Ectodermal cell (in vitro differentiated cells): Measurements from ENCODE around the gene NPNT.

Experiments
- H3K27ac ChIP-seq: 2 replicates; pipeline ENCODE4 v1.7.0; 2013; ENCODE audit warnings: mild to moderate bottlenecking, low read depth, low read length; ENCODE audit not compliant: insufficient read depth, poor library complexity, severe bottlenecking
- H3K27me3 ChIP-seq: 2 replicates; pipeline ENCODE4 v1.7.0; 2013; ENCODE audit warnings: mild to moderate bottlenecking, low read length; ENCODE audit not compliant: insufficient read depth, control insufficient read depth, poor library complexity, severe bottlenecking
- H3K36me3 ChIP-seq: one replicate; pipeline ENCODE4 v1.7.0; 2013; ENCODE audit warnings: low read length; ENCODE audit not compliant: control insufficient read depth, insufficient read depth
- H3K4me1 ChIP-seq: one replicate; pipeline ENCODE4 v1.7.0; 2013; ENCODE audit warnings: low read length; ENCODE audit not compliant: control insufficient read depth, insufficient read depth
- H3K4me3 ChIP-seq: 2 replicates; pipeline ENCODE4 v1.7.0; 2013; ENCODE audit warnings: low read depth, low read length, control low read depth; ENCODE audit not compliant: insufficient read depth
- H3K9me3 ChIP-seq: 2 replicates; pipeline ENCODE4 v1.7.0; 2013; ENCODE audit warnings: mild to moderate bottlenecking, low read length, moderate library complexity; ENCODE audit not compliant: control insufficient read depth
- WGBS, 2 experiments: methylation state at CpG; one replicate each; pipeline ENCODE4 v1.1.7; 2013; ENCODE audit warnings: missing lambda C conversion rate in 2 of 2; 5-methylcytosine and 5-hydroxymethylcytosine counted together

The NPNT gene

DNA sequence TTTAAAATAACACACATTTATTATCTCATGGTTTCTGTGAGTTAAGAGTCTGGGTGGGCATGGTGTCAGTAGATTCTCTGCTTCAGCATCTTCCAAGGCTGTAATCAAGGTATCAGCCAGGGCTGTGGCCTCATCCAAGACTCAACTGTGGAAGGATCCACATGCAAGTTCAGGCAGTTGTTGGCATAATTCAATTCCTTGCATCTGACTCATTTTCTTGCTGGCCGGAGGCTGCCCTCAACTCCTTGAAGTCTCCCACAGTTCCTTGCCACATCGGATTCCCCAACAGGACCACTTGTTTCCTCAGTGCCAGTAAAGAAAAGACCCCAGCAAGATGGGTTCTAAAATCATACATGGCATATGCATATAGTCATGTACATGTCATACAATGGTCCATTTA lies 93.4 kb downstream of the NPNT start:
- H3K4me1 ChIP-seq: no peaks in the 10 kb centered on the region
- no peaks in the 10 kb centered on the region for H3K9me3 ChIP-seq
- 65 to 68% methylated on average over 2 of the region's 2 CpGs for WGBS, 2 experiments
- H3K27me3 ChIP-seq: no peaks in the 10 kb centered on the region
- H3K27ac ChIP-seq: no peak overlapping the region
- no peak overlapping the region for H3K4me3 ChIP-seq
- no peaks in the 10 kb centered on the region for H3K36me3 ChIP-seq

DNA sequence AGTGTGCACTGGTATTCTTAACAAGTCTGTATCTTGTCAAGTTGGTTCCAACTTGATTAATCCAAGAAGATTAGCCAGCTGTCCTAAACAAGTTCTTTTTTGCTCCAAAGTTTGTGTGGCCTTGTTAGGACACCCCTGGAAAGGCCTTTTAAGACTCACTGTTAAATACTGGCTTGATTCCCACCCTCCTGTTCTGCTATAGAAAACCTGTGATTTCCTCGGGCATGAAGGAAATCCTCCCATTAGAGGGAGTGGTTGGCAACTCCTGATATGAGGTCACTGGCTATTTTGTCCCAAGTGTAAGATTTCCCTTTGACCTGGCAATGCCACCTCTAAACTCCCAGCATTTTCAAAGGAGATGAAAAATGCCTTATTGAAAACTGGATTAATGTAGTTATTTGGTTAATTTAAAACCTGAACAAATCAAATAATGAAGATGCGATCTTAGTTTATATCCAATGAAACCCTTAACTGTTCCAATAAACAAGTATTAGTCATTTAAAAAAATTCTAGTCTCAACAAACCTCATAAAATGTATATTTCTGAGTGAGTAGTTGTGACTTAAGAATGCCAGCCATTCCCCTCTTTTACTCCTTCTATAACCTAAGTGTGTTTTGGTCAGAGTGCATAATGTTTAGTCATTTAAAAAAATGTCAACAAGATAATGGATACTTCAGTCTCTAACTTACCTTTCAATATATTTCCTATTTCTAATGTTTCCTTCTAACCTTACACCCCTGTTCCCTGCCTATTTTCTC lies 94.4 kb downstream of the NPNT start:
- H3K4me3 ChIP-seq: no peak overlapping the region
- no peaks in the 10 kb centered on the region for H3K4me1 ChIP-seq
- no peaks in the 10 kb centered on the region for H3K27me3 ChIP-seq
- no peaks in the 10 kb centered on the region for H3K9me3 ChIP-seq
- 81 to 100% methylated on average over 1 of the region's 2 CpGs for WGBS, 2 experiments
- no peaks in the 10 kb centered on the region for H3K36me3 ChIP-seq
- H3K27ac ChIP-seq: no peak overlapping the region

DNA sequence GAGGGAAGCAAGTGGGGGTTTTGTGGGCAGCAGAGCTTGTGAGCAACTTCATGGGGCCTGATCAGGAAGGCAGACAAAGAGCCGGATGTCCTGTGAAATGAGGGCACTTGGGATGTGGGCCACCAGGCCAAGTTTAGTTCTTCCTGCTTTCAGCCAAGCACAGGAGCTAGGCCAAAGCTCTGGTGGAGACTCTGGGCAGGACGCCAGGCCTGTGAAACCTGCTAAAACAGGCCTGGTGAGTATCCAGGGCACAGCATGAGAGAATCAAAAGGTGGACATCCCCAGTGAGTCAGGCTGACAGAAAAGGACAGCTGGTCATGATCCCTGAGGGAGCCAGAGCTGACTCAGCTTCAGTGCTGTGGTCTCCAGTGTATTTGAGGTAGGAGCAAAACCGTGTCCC lies 95.7 kb downstream of the NPNT start:
- Histone ChIP-seq H3K4me3 (no peak overlapping the region), H3K27ac (no peak overlapping the region), H3K9me3 (no peaks in the 10 kb centered on the region), H3K4me1 (no peaks in the 10 kb centered on the region), H3K27me3 (no peaks in the 10 kb centered on the region), H3K36me3 (no peaks in the 10 kb centered on the region)
- 90 to 92% methylated on average over 3 of the region's 3 CpGs for WGBS, 2 experiments

DNA sequence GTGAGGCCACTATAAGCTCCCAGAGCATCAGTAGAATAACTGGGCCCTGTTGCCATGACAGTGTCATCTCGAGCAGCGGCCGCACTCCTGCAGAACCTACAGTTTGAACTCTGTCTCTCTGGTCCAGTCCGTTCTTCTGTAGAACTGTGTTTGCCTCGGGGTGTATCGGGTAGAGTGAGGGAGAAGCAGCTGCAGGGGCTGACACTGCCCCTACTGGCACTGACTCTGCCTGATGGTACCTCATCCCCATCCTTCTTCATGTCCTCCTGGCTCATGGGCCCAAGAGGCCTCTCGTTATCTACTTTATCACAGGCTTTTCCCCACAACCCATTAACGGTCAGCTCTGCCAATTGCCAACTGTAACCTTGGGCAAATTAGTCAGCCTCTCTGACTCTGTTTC lies 96.5 kb downstream of the NPNT start:
- H3K27me3 ChIP-seq: no peaks in the 10 kb centered on the region
- H3K4me3 ChIP-seq: no peak overlapping the region
- H3K27ac ChIP-seq: no peak overlapping the region
- H3K4me1 ChIP-seq: no peaks in the 10 kb centered on the region
- WGBS, 2 experiments: 93 to 95% methylated on average over 8 of the region's 8 CpGs
- H3K9me3 ChIP-seq: no peaks in the 10 kb centered on the region
- H3K36me3 ChIP-seq: no peaks in the 10 kb centered on the region

DNA sequence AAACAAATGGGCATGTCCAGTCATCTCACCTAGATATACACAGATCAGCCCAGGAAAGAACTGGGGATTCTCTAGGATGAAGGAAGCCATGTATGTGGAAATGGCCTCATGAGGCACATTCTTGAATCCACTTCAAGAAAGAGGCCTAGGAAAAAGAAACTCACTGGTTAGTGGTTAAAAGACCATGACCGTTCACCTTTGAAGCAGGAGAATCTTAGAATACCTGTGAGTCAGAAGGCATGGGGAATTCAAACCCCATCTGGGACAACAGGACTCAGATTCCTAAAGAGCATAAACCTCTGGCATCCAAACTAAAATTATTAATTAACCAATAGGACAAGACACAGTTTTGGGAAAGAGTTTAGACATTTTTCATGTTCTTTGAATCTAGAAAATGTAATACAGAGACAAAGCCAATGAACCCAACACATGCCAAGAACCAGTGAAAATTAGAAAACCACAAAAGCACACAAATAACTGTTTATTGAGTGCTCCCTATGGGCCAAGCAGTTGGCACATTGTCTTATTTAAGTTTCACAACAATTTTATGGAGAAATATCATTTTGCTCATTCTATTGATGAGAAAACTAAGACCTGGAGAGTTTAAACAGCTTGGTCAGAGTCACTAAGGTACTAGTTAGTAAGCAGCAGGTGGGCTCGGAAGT lies 97.5 kb downstream of the NPNT start:
- WGBS, 2 experiments: 89 to 94% methylated on average over 2 of the region's 2 CpGs
- no peaks in the 10 kb centered on the region for H3K4me1 ChIP-seq
- H3K9me3 ChIP-seq: no peaks in the 10 kb centered on the region
- H3K36me3 ChIP-seq: no peaks in the 10 kb centered on the region
- H3K27ac ChIP-seq: no peak overlapping the region
- no peaks in the 10 kb centered on the region for H3K27me3 ChIP-seq
- H3K4me3 ChIP-seq: no peak overlapping the region

DNA sequence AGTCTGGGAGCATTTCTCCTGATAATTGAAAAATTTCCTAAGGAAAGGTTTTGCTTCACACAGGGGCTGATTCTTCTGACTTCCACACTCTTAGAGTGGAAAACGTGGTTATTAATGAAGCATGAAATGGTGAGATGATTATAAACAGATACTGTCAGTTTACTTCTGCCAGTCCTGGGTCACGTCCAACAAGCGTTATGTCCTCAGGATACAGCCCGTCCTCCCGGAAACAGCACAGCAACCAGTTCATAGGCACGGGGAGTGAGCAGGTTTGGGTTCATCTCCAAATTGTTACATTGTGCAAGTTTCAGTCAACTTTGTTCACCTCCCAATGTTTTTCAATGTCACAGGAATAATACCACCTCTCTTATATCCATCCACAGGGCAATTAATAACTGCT lies 98.8 kb downstream of the NPNT start:
- Histone ChIP-seq H3K9me3 (no peaks in the 10 kb centered on the region), H3K27ac (no peak overlapping the region), H3K27me3 (no peaks in the 10 kb centered on the region), H3K36me3 (no peaks in the 10 kb centered on the region), H3K4me1 (no peaks in the 10 kb centered on the region), H3K4me3 (no peak overlapping the region)
- WGBS, 2 experiments: 95 to 96% methylated on average over 6 of the region's 6 CpGs

DNA sequence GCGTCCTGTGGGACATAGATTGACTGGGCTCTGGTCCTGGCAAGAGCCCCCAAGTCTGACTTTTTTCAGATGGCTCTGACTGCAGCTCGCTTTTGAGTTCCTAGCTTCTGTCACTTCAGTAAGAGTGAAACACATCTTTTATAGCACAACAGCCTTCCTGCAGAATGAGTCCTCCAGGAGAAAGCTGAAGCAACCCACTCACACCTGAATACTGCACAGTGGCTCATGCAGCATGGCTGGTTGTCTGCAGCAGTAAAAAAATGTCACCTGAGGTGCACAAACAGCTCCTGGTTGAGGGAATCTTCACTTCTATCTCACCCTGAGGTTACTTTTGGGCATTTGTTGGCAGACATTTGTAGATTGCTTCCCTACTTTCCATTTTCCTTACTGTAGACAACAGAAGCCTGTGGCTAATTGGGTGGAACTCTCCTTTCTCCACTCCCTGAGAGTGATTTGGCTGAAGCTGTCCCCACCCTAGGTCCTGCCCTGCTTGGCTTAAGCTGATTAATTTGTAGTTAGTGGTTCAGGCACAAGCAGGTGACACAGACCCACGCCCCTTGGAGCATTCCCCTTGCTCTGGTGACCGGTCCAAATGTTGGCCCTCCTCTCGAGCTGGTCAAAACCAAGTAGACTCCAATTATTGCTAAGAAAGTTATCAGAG lies 99.7 kb downstream of the NPNT start:
- no peaks in the 10 kb centered on the region for H3K27me3 ChIP-seq
- WGBS, 2 experiments: 93 to 95% methylated on average over 5 of the region's 5 CpGs

DNA sequence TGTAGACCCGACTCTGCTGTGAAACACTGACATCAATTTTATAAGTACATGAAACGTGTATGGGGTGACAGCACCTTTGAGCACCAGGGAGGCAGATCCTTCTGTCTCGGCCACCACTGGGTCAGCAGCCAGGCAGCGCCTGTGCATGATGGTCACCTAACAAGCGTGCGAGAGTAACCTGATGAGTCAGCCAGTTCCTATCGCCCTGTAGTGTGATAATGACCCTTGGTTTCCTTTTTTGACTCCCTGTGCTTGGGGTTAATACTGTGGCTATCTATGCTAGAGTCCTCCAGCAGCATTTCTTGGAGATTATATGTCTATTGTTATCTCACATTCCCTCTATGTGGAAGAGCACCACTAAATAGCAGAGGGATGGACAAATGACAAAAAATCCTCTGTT lies 101.6 kb downstream of the NPNT start:
- Histone ChIP-seq H3K27ac (no peak overlapping the region), H3K27me3 (no peaks in the 10 kb centered on the region), H3K4me3 (no peak overlapping the region), H3K36me3 (no peaks in the 10 kb centered on the region), H3K9me3 (no peaks in the 10 kb centered on the region), H3K4me1 (no peaks in the 10 kb centered on the region)
- 92 to 93% methylated on average over 7 of the region's 7 CpGs for WGBS, 2 experiments

More for the DNA sequence above, 99.7 kb downstream of the NPNT start:
- Histone ChIP-seq H3K4me1 (no peaks in the 10 kb centered on the region), H3K36me3 (no peaks in the 10 kb centered on the region), H3K4me3 (no peak overlapping the region), H3K9me3 (no peaks in the 10 kb centered on the region), H3K27ac (no peak overlapping the region)

DNA sequence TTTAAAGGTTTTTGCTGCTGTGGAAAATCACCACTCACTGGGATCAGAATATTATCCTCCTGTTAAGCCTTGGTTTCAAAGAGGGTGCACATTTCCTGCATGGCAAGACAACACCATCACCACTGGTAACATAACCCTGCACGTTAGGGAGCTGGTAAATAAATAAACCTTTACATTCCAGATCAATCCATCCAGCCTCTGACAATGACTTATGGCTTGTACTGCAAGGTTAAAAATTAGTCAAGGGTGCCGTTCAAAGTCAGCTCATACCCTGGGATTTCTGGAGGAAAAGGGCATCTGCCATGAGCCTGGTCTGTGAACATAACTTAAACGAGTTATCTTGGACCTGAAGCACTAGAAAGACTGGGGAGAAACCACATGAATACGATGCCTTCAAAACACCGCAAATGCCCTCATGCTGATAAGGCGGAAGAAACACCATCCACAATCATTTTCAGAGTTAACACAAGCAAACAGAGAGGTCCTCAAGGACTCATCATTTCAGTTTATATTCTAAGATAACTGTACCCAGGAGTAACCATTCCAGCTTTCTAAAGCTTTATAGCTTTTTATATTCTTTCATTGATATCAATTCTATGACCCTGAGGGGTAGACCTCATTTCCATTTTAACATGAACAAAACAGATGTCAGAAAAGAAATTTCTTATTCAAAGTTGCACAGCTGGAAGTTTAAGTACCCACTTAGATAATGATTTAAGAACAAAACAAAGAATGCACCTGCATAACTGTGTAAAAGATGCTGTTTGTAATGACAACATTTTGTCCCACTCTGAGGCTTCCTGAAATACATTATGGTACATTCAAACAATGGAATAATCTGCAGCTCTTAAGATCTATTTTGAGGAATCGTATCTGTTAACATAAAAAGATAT lies 103.1 kb downstream of the NPNT start:
- H3K36me3 ChIP-seq: no peaks in the 10 kb centered on the region
- 87 to 90% methylated on average over 6 to 7 of the region's 7 CpGs for WGBS, 2 experiments
- H3K27me3 ChIP-seq: no peaks in the 10 kb centered on the region
- H3K27ac ChIP-seq: no peak overlapping the region
- H3K4me1 ChIP-seq: no peaks in the 10 kb centered on the region
- no peak overlapping the region for H3K4me3 ChIP-seq
- H3K9me3 ChIP-seq: no peaks in the 10 kb centered on the region
